Right ventricle myocardium inferior (tissue), 1 donor: Measurements from ENCODE around the gene AKAP11. TPM values are rescaled to one million over a fixed set of nuclear protein-coding genes. Genes with fewer than 3 reads are reported as not detected.

ENCODE experiments used
- ATAC-seq: fragments of 200-7000 bp; cut with Tn5 transposase; one replicate; pipeline ENCODE4 v1.9.1; 2020; ENCODE audit warnings: mild to moderate bottlenecking, moderate library complexity
- DNase-seq: peaks from one replicate; pipeline ENCODE4 v3.0.0; 2021; ENCODE audit errors: missing footprints
- intact Hi-C: fragments of 100-400 bp; cut with DNase I; formaldehyde crosslinking; loops from one replicate; pipeline ENCODE4 v1.11.0; 2022
- total RNA-seq: library from RNA; stranded (reverse); fragmentation: NEBNext Ultra II Directional; extraction: Animal tissue kit (Norgen Biotek cat#: 25700); gene quantifications from one replicate; pipeline ENCODE4 v1.2.1, GENCODE V29; 2021
- donor health status: DM: no; HTN: yes; CAD: no; lungs with severe emphysema.

AKAP11 gene
- total RNA-seq, 1 donor from 2014 or later = 19.3 TPM

DNA sequence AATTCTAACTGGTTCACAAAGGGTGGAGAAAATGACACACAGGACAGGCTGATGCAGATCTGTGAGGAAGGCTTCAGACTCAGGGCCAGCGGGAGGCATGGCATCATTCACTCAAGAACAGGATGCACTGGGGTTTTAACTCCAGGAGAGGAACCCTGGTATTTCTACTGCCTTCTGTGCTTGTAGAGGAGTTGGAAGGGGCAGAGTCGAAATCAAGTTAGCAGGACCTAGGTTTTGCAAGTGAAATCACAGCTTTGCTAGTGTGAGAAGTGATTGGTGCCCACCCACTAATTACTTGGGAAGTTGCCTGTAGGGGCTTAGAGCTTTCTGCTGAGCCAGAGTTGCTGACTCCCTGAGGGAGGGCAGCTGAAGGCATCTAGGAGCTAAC is 92.7 kb downstream of the AKAP11 start:
- no peak for ATAC-seq
- intact Hi-C loops = no loop called here
- no peak for DNase-seq

DNA sequence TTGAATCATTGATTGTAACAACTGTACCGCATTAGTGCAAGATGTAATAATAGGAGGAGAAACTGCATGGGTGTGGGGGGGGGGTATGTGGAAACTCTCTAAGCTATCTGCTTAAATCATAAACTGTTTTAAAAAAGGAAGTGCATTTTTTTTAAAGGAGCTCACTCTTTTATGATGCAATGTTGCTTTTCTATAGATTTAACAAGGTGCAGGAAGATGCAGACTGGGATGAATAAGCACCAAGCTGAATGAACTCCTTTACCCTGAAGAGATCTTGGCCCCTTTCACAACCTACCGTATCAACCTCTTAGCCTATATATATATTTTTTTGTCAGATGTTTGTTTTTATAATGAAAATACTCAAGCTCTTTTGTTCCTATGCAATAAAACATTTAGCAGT is 95.9 kb downstream of the AKAP11 start:
- ATAC-seq = no peak
- intact Hi-C loops = no loop called here
- no peak for DNase-seq

DNA sequence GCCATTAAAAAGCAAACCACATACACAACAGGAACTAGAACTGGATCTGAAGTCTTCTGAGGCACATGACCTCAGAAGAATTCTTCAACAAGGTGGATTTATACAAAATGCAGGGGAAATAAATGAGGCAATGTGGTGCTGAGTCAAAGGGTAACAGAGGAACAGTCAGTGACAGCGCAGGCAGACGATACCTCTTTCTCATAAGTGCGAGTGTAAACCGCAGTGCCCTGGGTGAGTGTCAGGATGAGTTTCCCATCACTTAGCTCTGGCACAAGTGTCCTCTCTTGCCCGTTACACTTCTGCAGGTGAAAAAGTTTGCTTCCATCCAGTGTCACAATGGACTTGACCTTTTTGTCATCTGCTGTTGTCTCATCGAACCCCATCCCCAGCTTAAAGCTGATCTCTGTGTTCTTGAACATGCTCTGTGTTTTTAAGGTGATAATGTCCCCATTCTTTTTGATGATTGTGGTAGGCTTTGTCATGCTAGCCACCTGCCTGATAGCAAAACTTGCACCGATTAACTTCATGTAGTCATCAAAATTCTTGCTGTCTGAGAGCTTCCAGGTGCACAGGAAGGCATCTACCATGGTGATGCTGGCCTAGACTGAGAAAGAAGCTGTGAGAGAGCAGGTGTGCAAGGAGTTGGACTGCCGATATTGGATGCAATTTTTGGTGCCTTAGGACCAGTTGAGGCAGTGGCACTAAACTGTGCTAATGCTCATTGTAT is 97.3 kb downstream of the AKAP11 start:
- intact Hi-C loops = no loop called here
- no peak for DNase-seq
- ATAC-seq = no peak

DNA sequence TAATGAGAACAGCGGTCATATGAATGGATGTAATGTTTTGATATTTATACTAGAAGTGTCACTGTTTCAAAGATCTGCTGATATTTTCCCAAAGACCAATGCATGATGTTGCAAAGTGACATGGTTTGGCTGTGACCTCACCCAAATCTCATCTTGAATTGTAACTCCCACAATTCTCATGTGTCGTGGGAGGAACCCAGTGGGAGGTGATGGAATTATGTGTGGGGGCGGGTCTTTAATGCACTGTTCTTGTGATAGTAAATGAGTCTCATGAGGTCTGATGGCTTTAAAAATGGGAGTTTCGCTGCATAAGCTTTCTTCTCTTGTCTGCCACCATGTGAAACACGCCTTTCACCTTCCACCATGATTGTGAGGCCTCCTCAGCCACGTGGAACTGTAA is 98.3 kb downstream of the AKAP11 start:
- ATAC-seq (no peak), DNase-seq (no peak)
- intact Hi-C loops = no loop called here

Other genes with a start within 250 kb of the AKAP11 start
- 4.8 TPM for gene DGKH, start 223.5 kb upstream of the AKAP11 start, total RNA-seq